H9 (cell line): ENCODE results near the gene QSOX2. TPM values are rescaled to one million over a fixed set of nuclear protein-coding genes. Genes with fewer than 3 reads are reported as not detected.

Experiments used
- DNase-seq: peaks from one replicate; pipeline ENCODE4 v3.0.0-alpha.2; 2017
- H2AFZ ChIP-seq: one replicate; pipeline ENCODE4 v1.6.1; 2013; ENCODE audit warnings: mild to moderate bottlenecking, low read length, control low read depth, moderate library complexity
- H2AK5ac ChIP-seq: 2 replicates; pipeline ENCODE4 v1.6.1; 2013; ENCODE audit warnings: low read length, control low read depth, mixed read lengths; ENCODE audit not compliant: insufficient read length
- H2BK120ac ChIP-seq: one replicate; pipeline ENCODE4 v1.6.1; 2013; ENCODE audit warnings: low read depth, mild to moderate bottlenecking, low read length, control low read depth, inconsistent platforms; ENCODE audit not compliant: poor library complexity, severe bottlenecking
- H2BK12ac ChIP-seq: 2 replicates; pipeline ENCODE4 v1.6.1; 2013; ENCODE audit warnings: low read length, control low read depth, mixed read lengths, low read depth; ENCODE audit not compliant: insufficient read length
- H2BK15ac ChIP-seq: 2 replicates; pipeline ENCODE4 v1.6.1; 2013; ENCODE audit warnings: low read depth, low read length, control low read depth
- H2BK20ac ChIP-seq: one replicate; pipeline ENCODE4 v1.6.1; 2013; ENCODE audit warnings: low read depth, mild to moderate bottlenecking, low read length, control low read depth, inconsistent platforms; ENCODE audit not compliant: poor library complexity, severe bottlenecking
- H2BK5ac ChIP-seq: 2 replicates; pipeline ENCODE4 v1.6.1; 2013; ENCODE audit warnings: low read length, control low read depth, mixed read lengths; ENCODE audit not compliant: insufficient read length
- H3K14ac ChIP-seq: 2 replicates; pipeline ENCODE4 v1.6.1; 2013; ENCODE audit warnings: low read length, control low read depth; ENCODE audit not compliant: insufficient read depth
- H3K18ac ChIP-seq: 2 replicates; pipeline ENCODE4 v1.6.1; 2013; ENCODE audit warnings: low read depth, mild to moderate bottlenecking, mixed read lengths, low read length, control low read depth; ENCODE audit not compliant: insufficient read length
- H3K23ac ChIP-seq: 2 replicates; pipeline ENCODE4 v1.6.1; 2013; ENCODE audit warnings: low read length, control low read depth, mixed read lengths, low read depth; ENCODE audit not compliant: insufficient read length
- H3K23me2 ChIP-seq: 2 replicates; pipeline ENCODE4 v1.6.1; 2013; ENCODE audit warnings: low read depth, mild to moderate bottlenecking, mixed read lengths, low read length, control low read depth; ENCODE audit not compliant: insufficient read length, poor library complexity, severe bottlenecking
- H3K27ac ChIP-seq: 2 replicates; pipeline ENCODE4 v1.5.1; 2013; ENCODE audit warnings: low read length, control low read depth, mixed read lengths, low read depth; ENCODE audit not compliant: insufficient read length
- H3K27me3 ChIP-seq: 2 replicates; pipeline ENCODE4 v1.6.1; 2013; ENCODE audit warnings: low read length, control low read depth, inconsistent platforms; ENCODE audit not compliant: insufficient read depth
- H3K4ac ChIP-seq: 2 replicates; pipeline ENCODE4 v1.6.1; 2013; ENCODE audit warnings: low read depth, mild to moderate bottlenecking, control low read depth, inconsistent platforms, low read length, moderate library complexity
- H3K4me1 ChIP-seq: 2 replicates; pipeline ENCODE4 v1.6.1; 2013; ENCODE audit warnings: low read length, control low read depth, inconsistent platforms; ENCODE audit not compliant: insufficient read depth
- H3K4me2 ChIP-seq: 2 replicates; pipeline ENCODE4 v1.6.1; 2013; ENCODE audit warnings: low read length, control low read depth, mixed read lengths; ENCODE audit not compliant: insufficient read length, insufficient read depth
- H3K56ac ChIP-seq: 2 replicates; pipeline ENCODE4 v1.6.1; 2013; ENCODE audit warnings: low read depth, mild to moderate bottlenecking, mixed read lengths, low read length, control low read depth; ENCODE audit not compliant: insufficient read length
- H3K79me1 ChIP-seq: 2 replicates; pipeline ENCODE4 v1.6.1; 2013; ENCODE audit warnings: low read depth, mild to moderate bottlenecking, moderate library complexity, low read length, control low read depth, inconsistent platforms; ENCODE audit not compliant: insufficient read depth, poor library complexity, severe bottlenecking
- H3K79me2 ChIP-seq: 2 replicates; pipeline ENCODE4 v1.6.1; 2013; ENCODE audit warnings: low read length, control low read depth, inconsistent platforms; ENCODE audit not compliant: insufficient read depth
- H3K9ac ChIP-seq: 2 replicates; pipeline ENCODE4 v1.6.1; 2013; ENCODE audit warnings: low read length, control low read depth, mixed read lengths; ENCODE audit not compliant: insufficient read length; ENCODE audit errors: extremely low read depth
- H3K9me3 ChIP-seq: one replicate; pipeline ENCODE4 v1.6.1; 2013; ENCODE audit warnings: low read depth, low read length, inconsistent platforms; ENCODE audit not compliant: control insufficient read depth
- H3T11ph ChIP-seq: one replicate; pipeline ENCODE4 v1.6.1; 2013; ENCODE audit warnings: mild to moderate bottlenecking, low read length, control low read depth, inconsistent platforms
- H4K20me1 ChIP-seq: one replicate; pipeline ENCODE4 v1.6.1; 2013; ENCODE audit not compliant: control insufficient read depth, insufficient read length, insufficient read depth
- H4K5ac ChIP-seq: 2 replicates; pipeline ENCODE4 v1.6.1; 2013; ENCODE audit warnings: low read depth, mild to moderate bottlenecking, mixed read lengths, low read length, control low read depth; ENCODE audit not compliant: insufficient read length
- H4K8ac ChIP-seq: replicated peaks from 2 replicates; pipeline ENCODE4 v1.6.1; 2013; ENCODE audit warnings: low read length, control low read depth, mixed read lengths, low read depth; ENCODE audit not compliant: insufficient read length
- H4K91ac ChIP-seq: 2 replicates; pipeline ENCODE4 v1.6.1; 2013; ENCODE audit warnings: low read depth, mild to moderate bottlenecking, moderate library complexity, mixed read lengths, low read length, control low read depth; ENCODE audit not compliant: insufficient read length
- H3K27ac Mint-ChIP-seq, 3 experiments: 2 replicates in 2 of 3; 3 replicates in 1 of 3; pipeline ENCODE4 v1.8.0; 2020 to 2021; ENCODE audit warnings: mixed read lengths in 3 of 3, mild to moderate bottlenecking in 1 of 3, moderate library complexity in 1 of 3
- H3K27me3 Mint-ChIP-seq: 2 replicates; pipeline ENCODE4 v1.8.0; 2021; ENCODE audit warnings: low read depth, mild to moderate bottlenecking, moderate library complexity, mixed read lengths
- H3K36me3 Mint-ChIP-seq, 3 experiments: 2 replicates in 2 of 3; 3 replicates in 1 of 3; pipeline ENCODE4 v1.8.0; 2020 to 2021; ENCODE audit warnings: low read depth in 3 of 3, mixed read lengths in 3 of 3; ENCODE audit not compliant: insufficient read depth in 1 of 3
- H3K4me1 Mint-ChIP-seq, 2 experiments: 2 replicates each; pipeline ENCODE4 v1.8.0; 2020; ENCODE audit warnings: mixed read lengths in 2 of 2
- H3K4me3 Mint-ChIP-seq, 2 experiments: 2 replicates in 1 of 2; 3 replicates in 1 of 2; pipeline ENCODE4 v1.8.0; 2020 to 2021; ENCODE audit warnings: mild to moderate bottlenecking in 2 of 2, mixed read lengths in 2 of 2, moderate library complexity in 1 of 2
- H3K9me3 Mint-ChIP-seq, 2 experiments: 2 replicates in 1 of 2; 3 replicates in 1 of 2; pipeline ENCODE4 v1.8.0; 2020; ENCODE audit warnings: mild to moderate bottlenecking in 2 of 2, mixed read lengths in 2 of 2, moderate library complexity in 1 of 2
- WGBS: extraction: QIAGEN DNeasy Blood & Tissue Kit; methylation state at CpG from one replicate; pipeline ENCODE4 v1.1.7; 2013; ENCODE audit warnings: missing lambda C conversion rate, low lambda C conversion rate, mixed read lengths; ENCODE audit not compliant: insufficient read length; ENCODE audit errors: extremely low coverage; 5-methylcytosine and 5-hydroxymethylcytosine counted together
- total RNA-seq: library from RNA; stranded (reverse); gene quantifications from 2 replicates; pipeline ENCODE4 v1.2.1, GENCODE V29; 2021
- TF ChIP-seq, protein P1 (sequence below): fragments of 200-600 bp; sonication (generic); conservative IDR thresholded peaks from 3 replicates; pipeline ENCODE4 v1.8.0; 2021; ENCODE audit warnings: antibody characterized with exemption, mild to moderate bottlenecking

Gene QSOX2
- total RNA-seq, 1 experiment from 2014 or later = 25.8 TPM

DNA sequence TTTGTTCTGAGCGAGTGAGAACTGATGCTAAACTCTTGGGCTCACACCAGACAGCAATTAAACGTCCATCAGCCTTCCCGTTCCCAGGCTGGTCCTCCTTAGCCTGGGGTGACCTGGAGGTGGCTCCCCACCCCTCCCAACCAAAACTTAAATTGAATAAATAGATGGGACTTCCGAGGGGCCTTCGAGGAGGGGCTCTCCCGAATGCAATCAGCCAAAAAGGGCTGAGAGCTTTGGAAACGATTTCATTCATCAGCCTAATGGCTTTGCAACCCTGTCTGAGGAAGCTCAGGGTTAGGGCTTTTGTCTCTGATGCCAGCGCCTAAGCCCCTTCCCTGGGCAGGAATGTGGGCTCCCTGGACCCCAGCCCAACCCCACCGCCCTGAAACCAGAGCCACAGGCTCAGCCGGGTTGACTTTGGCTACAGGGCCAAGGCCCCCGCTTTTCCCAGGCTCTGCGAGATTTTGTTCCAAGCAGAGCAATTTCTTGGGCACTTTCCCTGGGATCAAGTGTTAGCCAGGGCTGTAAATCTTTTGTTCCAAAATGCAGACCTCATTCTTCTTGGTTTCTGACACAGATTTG is 69.9 kb downstream of the QSOX2 start:
- H3K27me3 ChIP-seq = no peaks in the 10 kb centered on the region
- H3K56ac ChIP-seq = no peak overlapping the region
- no peaks in the 10 kb centered on the region for H4K20me1 ChIP-seq
- Mint-ChIP-seq H3K4me3 (no peak overlapping the region; a peak in 1 of 5 replicates), H3K9me3 (no peaks in the 10 kb centered on the region; a peak in 2 of 5 replicates), H3K36me3 (no peaks in the 10 kb centered on the region), H3K4me1 (peaks cover 32 to 60% of the 10 kb centered on the region in 2 experiments), H3K27ac (peak overlapping the region in 1 of 3 experiments; percentile 44; a peak in 2 of 7 replicates), H3K27me3 (no peaks in the 10 kb centered on the region)
- no peak overlapping the region for H4K8ac ChIP-seq
- H3K79me1 ChIP-seq = no peaks in the 10 kb centered on the region
- H2BK5ac ChIP-seq = no peak overlapping the region
- DNase-seq = no peak
- no peak overlapping the region for H2AFZ ChIP-seq
- no peak overlapping the region for H2BK12ac ChIP-seq
- H3K23me2 ChIP-seq = no peaks in the 10 kb centered on the region
- no peak overlapping the region for H2AK5ac ChIP-seq
- no peak overlapping the region for H3K9ac ChIP-seq
- H2BK20ac ChIP-seq = no peak overlapping the region
- no peak overlapping the region for H4K91ac ChIP-seq
- no CpG with 5 or more reads among the region's 12 CpGs for WGBS
- no peak overlapping the region for H3K4ac ChIP-seq
- H4K5ac ChIP-seq = no peak overlapping the region
- no peak overlapping the region for H3K14ac ChIP-seq
- H2BK15ac ChIP-seq = no peak overlapping the region
- no peak overlapping the region for H3K27ac ChIP-seq
- H3K23ac ChIP-seq = no peak overlapping the region
- no peak overlapping the region for H3K18ac ChIP-seq
- no peaks in the 10 kb centered on the region for H3K9me3 ChIP-seq
- H3T11ph ChIP-seq = no peak overlapping the region
- H3K79me2 ChIP-seq = no peaks in the 10 kb centered on the region
- peaks cover 1% of the 10 kb centered on the region; the same call in 1 of the 2 replicates for H3K4me1 ChIP-seq
- no peak overlapping the region for H2BK120ac ChIP-seq
- TF ChIP-seq, protein P1, sequence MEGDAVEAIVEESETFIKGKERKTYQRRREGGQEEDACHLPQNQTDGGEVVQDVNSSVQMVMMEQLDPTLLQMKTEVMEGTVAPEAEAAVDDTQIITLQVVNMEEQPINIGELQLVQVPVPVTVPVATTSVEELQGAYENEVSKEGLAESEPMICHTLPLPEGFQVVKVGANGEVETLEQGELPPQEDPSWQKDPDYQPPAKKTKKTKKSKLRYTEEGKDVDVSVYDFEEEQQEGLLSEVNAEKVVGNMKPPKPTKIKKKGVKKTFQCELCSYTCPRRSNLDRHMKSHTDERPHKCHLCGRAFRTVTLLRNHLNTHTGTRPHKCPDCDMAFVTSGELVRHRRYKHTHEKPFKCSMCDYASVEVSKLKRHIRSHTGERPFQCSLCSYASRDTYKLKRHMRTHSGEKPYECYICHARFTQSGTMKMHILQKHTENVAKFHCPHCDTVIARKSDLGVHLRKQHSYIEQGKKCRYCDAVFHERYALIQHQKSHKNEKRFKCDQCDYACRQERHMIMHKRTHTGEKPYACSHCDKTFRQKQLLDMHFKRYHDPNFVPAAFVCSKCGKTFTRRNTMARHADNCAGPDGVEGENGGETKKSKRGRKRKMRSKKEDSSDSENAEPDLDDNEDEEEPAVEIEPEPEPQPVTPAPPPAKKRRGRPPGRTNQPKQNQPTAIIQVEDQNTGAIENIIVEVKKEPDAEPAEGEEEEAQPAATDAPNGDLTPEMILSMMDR = no peak
- no peak overlapping the region for H3K4me2 ChIP-seq
